ENCODE measurements around the gene ADAMTSL3. TPM values are rescaled to one million over a fixed set of nuclear protein-coding genes. Genes with fewer than 3 reads are reported as not detected.

The ADAMTSL3 gene
- total and polyA plus RNA-seq, 3 experiments from 2014 or later: not detected

GRCh38 chr15:83978588-83978987 lies 324.7 kb downstream of the ADAMTSL3 start:
- Mint-ChIP-seq H3K4me3 (no peak overlapping the region), H3K27me3 (peaks cover 0 to 6% of the 10 kb centered on the region in 2 donors), H3K4me1 (no peaks in the 10 kb centered on the region), H3K36me3 (no peaks in the 10 kb centered on the region), H3K9me3 (peaks cover 0 to 7% (median 0%) of the 10 kb centered on the region in 5 donors), H3K27ac (peak overlapping the region in 1 of 8 donors; percentile 5)
- DNase-seq: no peak
- ChIA-PET POLR2A (no interaction called here), CTCF (no interaction called here)
- H3K27ac ChIP-seq (ENCODE audit: low read depth, low read length): no peak overlapping the region
- H3K4me3 ChIP-seq (ENCODE audit: low read length): no peak overlapping the region
- no peaks in the 10 kb centered on the region for H3K4me1 ChIP-seq (ENCODE audit: insufficient read depth, low read length)
- no peaks in the 10 kb centered on the region for H3K9me3 ChIP-seq (ENCODE audit: low read length)
- no peaks in the 10 kb centered on the region for H3K36me3 ChIP-seq (ENCODE audit: insufficient read depth, low read length)
- no peaks in the 10 kb centered on the region for H3K27me3 ChIP-seq (ENCODE audit: insufficient read depth, low read length, poor library complexity, severe bottlenecking)

DNA sequence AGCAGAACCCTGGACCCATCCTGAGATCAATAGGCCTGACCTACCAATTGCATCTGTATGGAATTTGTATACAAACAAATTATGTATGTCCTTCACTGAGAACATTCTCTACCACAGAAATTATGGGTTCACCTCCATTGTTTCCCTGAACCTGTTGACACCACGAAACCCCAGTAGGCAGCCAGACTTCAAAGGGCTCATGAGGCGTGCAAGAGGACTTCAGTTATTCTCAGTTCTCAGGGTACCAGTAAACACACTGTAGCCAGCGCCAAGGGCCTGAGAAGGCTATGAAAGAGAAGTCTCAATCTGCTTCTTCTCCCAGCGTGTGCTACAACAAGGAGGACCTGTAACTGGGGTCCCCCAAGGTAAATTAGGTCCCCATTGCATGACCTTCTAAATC lies 326.7 kb downstream of the ADAMTSL3 start:
- Mint-ChIP-seq H3K27me3 (peaks cover 0 to 6% of the 10 kb centered on the region in 2 donors), H3K9me3 (peaks cover 0 to 7% (median 0%) of the 10 kb centered on the region in 5 donors), H3K4me3 (no peak overlapping the region), H3K27ac (peak overlapping the region in 1 of 8 donors; percentile 4), H3K4me1 (no peaks in the 10 kb centered on the region), H3K36me3 (no peaks in the 10 kb centered on the region)
- Histone ChIP-seq H3K4me3 (ENCODE audit: low read length) (no peak overlapping the region), H3K9me3 (ENCODE audit: low read length) (no peaks in the 10 kb centered on the region), H3K27ac (ENCODE audit: low read depth, low read length) (no peak overlapping the region), H3K36me3 (ENCODE audit: insufficient read depth, low read length) (no peaks in the 10 kb centered on the region), H3K27me3 (ENCODE audit: insufficient read depth, low read length, poor library complexity, severe bottlenecking) (no peaks in the 10 kb centered on the region), H3K4me1 (ENCODE audit: insufficient read depth, low read length) (no peaks in the 10 kb centered on the region)
- ChIA-PET POLR2A (no interaction called here), CTCF (no interaction called here)
- no peak for DNase-seq

DNA sequence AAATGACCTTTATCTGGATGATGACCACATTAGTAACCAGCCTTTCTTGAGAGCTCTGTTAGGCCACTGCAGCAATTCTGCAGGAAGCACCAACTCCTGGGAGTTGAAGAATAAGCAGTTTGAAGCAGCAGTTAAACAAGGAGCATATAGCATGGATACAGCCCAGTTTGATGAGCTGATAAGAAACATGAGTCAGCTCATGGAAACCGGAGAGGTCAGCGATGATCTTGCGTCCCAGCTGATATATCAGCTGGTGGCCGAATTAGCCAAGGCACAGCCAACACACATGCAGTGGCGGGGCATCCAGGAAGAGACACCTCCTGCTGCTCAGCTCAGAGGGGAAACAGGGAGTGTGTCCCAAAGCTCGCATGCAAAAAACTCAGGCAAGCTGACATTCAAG lies 328.8 kb downstream of the ADAMTSL3 start:
- POLR2A ChIA-PET: no interaction called here

GRCh38 chr15:83983634-83984458 lies 329.9 kb downstream of the ADAMTSL3 start:
- Mint-ChIP-seq H3K27ac (no peak overlapping the region), H3K36me3 (no peaks in the 10 kb centered on the region), H3K9me3 (no peaks in the 10 kb centered on the region), H3K4me1 (no peaks in the 10 kb centered on the region), H3K27me3 (no peaks in the 10 kb centered on the region), H3K4me3 (no peak overlapping the region)
- ChIA-PET CTCF (no interaction called here), POLR2A (no interaction called here)
- H3K4me3 ChIP-seq (ENCODE audit: low read length): no peak overlapping the region
- H3K36me3 ChIP-seq (ENCODE audit: insufficient read depth, low read length): no peaks in the 10 kb centered on the region
- H3K27ac ChIP-seq (ENCODE audit: low read depth, low read length): no peak overlapping the region
- no peak for DNase-seq
- H3K27me3 ChIP-seq (ENCODE audit: insufficient read depth, low read length, poor library complexity, severe bottlenecking): no peaks in the 10 kb centered on the region
- H3K4me1 ChIP-seq (ENCODE audit: insufficient read depth, low read length): no peaks in the 10 kb centered on the region
- H3K9me3 ChIP-seq (ENCODE audit: low read length): no peaks in the 10 kb centered on the region

More for the DNA sequence above, 328.8 kb downstream of the ADAMTSL3 start:
- H3K27ac ChIP-seq (ENCODE audit: low read depth, low read length): no peak overlapping the region
- H3K4me3 Mint-ChIP-seq: no peak overlapping the region
- no peak overlapping the region for H3K27ac Mint-ChIP-seq
- DNase-seq: no peak
- no peaks in the 10 kb centered on the region for H3K4me1 ChIP-seq (ENCODE audit: insufficient read depth, low read length)
- no peaks in the 10 kb centered on the region for H3K4me1 Mint-ChIP-seq
- no peaks in the 10 kb centered on the region for H3K36me3 ChIP-seq (ENCODE audit: insufficient read depth, low read length)
- no peaks in the 10 kb centered on the region for H3K36me3 Mint-ChIP-seq
- no peak overlapping the region for H3K4me3 ChIP-seq (ENCODE audit: low read length)
- no peaks in the 10 kb centered on the region for H3K27me3 ChIP-seq (ENCODE audit: insufficient read depth, low read length, poor library complexity, severe bottlenecking)
- H3K9me3 Mint-ChIP-seq: no peaks in the 10 kb centered on the region
- CTCF ChIA-PET: interaction anchor here (0.8 kb wide), 1 partner anchor 10 kb away, joined by 3 read pairs; no protein-coding TSS in a partner anchor
- H3K9me3 ChIP-seq (ENCODE audit: low read length): no peaks in the 10 kb centered on the region
- H3K27me3 Mint-ChIP-seq: no peaks in the 10 kb centered on the region

DNA sequence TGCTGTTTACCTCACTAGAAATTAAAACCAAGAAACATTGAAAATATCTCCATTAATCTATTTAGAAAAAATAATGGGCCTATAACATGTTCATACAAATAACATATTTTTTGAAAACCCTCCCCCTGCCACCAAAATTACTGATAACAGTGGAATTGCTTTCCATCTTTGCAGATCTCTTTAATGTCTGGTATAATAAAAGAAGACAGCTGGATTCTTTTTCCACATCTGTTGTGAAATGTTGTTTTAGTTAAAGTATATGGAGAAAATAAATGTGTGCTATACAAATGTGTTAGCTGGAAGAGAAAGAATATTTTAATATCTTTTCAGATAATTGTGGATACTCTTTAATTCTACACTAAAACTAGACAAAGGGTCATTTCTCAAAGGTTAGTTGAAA lies 330.7 kb downstream of the ADAMTSL3 start:
- Histone ChIP-seq H3K9me3 (ENCODE audit: low read length) (no peaks in the 10 kb centered on the region), H3K4me1 (ENCODE audit: insufficient read depth, low read length) (no peaks in the 10 kb centered on the region), H3K27me3 (ENCODE audit: insufficient read depth, low read length, poor library complexity, severe bottlenecking) (no peaks in the 10 kb centered on the region), H3K36me3 (ENCODE audit: insufficient read depth, low read length) (no peaks in the 10 kb centered on the region), H3K27ac (ENCODE audit: low read depth, low read length) (no peak overlapping the region), H3K4me3 (ENCODE audit: low read length) (no peak overlapping the region)
- H3K4me3 Mint-ChIP-seq: no peak overlapping the region
- ChIA-PET CTCF (no interaction called here), POLR2A (no interaction called here)
- no peak for DNase-seq
- H3K27ac Mint-ChIP-seq: no peak overlapping the region
- no peaks in the 10 kb centered on the region for H3K27me3 Mint-ChIP-seq
- no peaks in the 10 kb centered on the region for H3K9me3 Mint-ChIP-seq
- H3K4me1 Mint-ChIP-seq: no peaks in the 10 kb centered on the region
- H3K36me3 Mint-ChIP-seq: no peaks in the 10 kb centered on the region

DNA sequence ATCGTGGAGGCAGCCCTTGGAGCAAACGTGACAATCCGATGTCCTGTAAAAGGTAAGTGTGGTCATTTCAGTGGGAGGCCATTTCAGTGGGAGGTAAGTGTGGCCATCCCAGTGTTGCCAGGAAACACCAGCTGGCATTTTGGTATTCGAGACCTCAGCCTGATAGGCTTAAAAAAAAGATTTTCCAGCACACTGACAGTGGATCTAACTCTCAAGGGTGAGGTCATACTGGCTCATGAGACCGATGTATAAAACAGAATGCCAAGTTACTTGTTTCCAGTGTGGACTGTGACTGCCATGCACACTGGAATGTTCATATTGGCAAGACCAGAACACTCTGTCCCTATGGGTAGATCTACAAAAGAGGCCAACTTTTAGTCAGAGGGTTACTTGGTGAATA lies 337.2 kb downstream of the ADAMTSL3 start:
- no peaks in the 10 kb centered on the region for H3K4me1 Mint-ChIP-seq
- peaks cover 5 to 11% of the 10 kb centered on the region in 2 donors for H3K27me3 Mint-ChIP-seq
- Histone ChIP-seq H3K9me3 (ENCODE audit: low read length) (no peaks in the 10 kb centered on the region), H3K27ac (ENCODE audit: low read depth, low read length) (no peak overlapping the region), H3K4me1 (ENCODE audit: insufficient read depth, low read length) (no peaks in the 10 kb centered on the region), H3K36me3 (ENCODE audit: insufficient read depth, low read length) (no peaks in the 10 kb centered on the region), H3K4me3 (ENCODE audit: low read length) (no peak overlapping the region), H3K27me3 (ENCODE audit: insufficient read depth, low read length, poor library complexity, severe bottlenecking) (no peaks in the 10 kb centered on the region)
- ChIA-PET CTCF (no interaction called here), POLR2A (no interaction called here)
- no peak overlapping the region for H3K4me3 Mint-ChIP-seq
- no peak overlapping the region for H3K27ac Mint-ChIP-seq
- H3K9me3 Mint-ChIP-seq: peaks cover 0 to 2% (median 0%) of the 10 kb centered on the region in 5 donors
- DNase-seq: no peak
- H3K36me3 Mint-ChIP-seq: no peaks in the 10 kb centered on the region

- Histone ChIP-seq H3K4me1 (ENCODE audit: insufficient read depth, low read length) (no peaks in the 10 kb centered on the region), H3K4me3 (ENCODE audit: low read length) (no peak overlapping the region), H3K36me3 (ENCODE audit: insufficient read depth, low read length) (no peaks in the 10 kb centered on the region), H3K9me3 (ENCODE audit: low read length) (no peaks in the 10 kb centered on the region), H3K27me3 (ENCODE audit: insufficient read depth, low read length, poor library complexity, severe bottlenecking) (no peaks in the 10 kb centered on the region), H3K27ac (ENCODE audit: low read depth, low read length) (no peak overlapping the region)
- Mint-ChIP-seq H3K27ac (no peak overlapping the region), H3K9me3 (peaks cover 0 to 2% (median 0%) of the 10 kb centered on the region in 5 donors), H3K4me1 (no peaks in the 10 kb centered on the region), H3K27me3 (peaks cover 5 to 11% of the 10 kb centered on the region in 2 donors), H3K36me3 (no peaks in the 10 kb centered on the region), H3K4me3 (no peak overlapping the region)
- no peak for DNase-seq
- ChIA-PET POLR2A (no interaction called here), CTCF (interaction anchor here (1.2 kb wide), 1 partner anchor 10 kb away, joined by 3 read pairs; no protein-coding TSS in a partner anchor)
These were observed 338.6 kb downstream of the ADAMTSL3 start for GRCh38 chr15:83992324-83993031.

- no peak for DNase-seq
- ChIA-PET POLR2A (no interaction called here), CTCF (no interaction called here)
- H3K4me1 Mint-ChIP-seq: no peaks in the 10 kb centered on the region
- Histone ChIP-seq H3K9me3 (ENCODE audit: low read length) (no peaks in the 10 kb centered on the region), H3K4me1 (ENCODE audit: insufficient read depth, low read length) (no peaks in the 10 kb centered on the region), H3K4me3 (ENCODE audit: low read length) (no peak overlapping the region), H3K27me3 (ENCODE audit: insufficient read depth, low read length, poor library complexity, severe bottlenecking) (no peaks in the 10 kb centered on the region), H3K36me3 (ENCODE audit: insufficient read depth, low read length) (no peaks in the 10 kb centered on the region), H3K27ac (ENCODE audit: low read depth, low read length) (no peak overlapping the region)
- no peak overlapping the region for H3K4me3 Mint-ChIP-seq
- H3K27me3 Mint-ChIP-seq: peaks cover 5 to 13% of the 10 kb centered on the region in 2 donors
- H3K36me3 Mint-ChIP-seq: no peaks in the 10 kb centered on the region
- H3K27ac Mint-ChIP-seq: no peak overlapping the region
- peaks cover 0 to 2% (median 0%) of the 10 kb centered on the region in 5 donors for H3K9me3 Mint-ChIP-seq
These were observed 339.7 kb downstream of the ADAMTSL3 start for GRCh38 chr15:83993591-83993990.
